ENCODE measurements around the gene UBAP2. TPM values are rescaled to one million over a fixed set of nuclear protein-coding genes. Genes with fewer than 3 reads are reported as not detected.
"Not testable (repeated sequence)": the region's sequence is repeated elsewhere in the genome, so short reads cannot be mapped to it uniquely, and the experiment has no call there.

Gene UBAP2
- total RNA-seq, 2 experiments from 2014 or later, result 24.7 to 26.5 TPM

DNA sequence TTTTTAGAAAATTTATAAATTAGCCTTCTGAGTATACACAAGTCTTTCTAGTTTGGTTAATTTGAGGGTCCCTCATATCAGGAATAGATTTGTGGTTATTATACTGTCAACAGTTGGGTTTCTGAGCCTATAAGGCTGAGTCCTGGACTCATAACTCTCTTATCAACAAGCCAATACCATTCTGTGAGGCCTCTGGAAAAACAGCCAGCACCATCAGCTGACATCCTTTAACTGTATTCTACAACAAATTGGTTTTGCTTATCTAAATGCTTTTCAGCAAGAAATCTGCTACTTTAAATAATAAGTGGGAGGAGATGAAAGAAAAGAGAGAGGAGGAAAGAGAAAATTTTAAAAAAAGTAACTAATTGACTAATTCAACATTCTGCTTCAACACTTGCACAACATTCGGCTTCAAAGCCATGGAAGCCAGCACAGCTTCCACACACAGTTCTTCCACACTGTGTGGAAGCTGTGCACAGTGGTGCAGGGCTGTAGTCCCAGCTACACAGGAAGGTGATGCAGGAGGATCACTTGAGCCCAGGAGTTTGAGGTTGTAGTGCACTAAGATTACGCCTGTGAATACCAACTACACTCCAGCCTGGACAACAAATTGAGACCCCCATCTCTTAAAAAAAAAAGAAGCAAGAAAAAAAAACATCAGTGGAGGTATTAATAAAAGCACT lies 84.5 kb downstream of the UBAP2 start:
- H3K27ac ChIP-seq (ENCODE audit: low read depth in 1 of 2, low read length in 2 of 2), result no peak overlapping the region
- H3K9me3 ChIP-seq (ENCODE audit: control insufficient read depth in 1 of 2, insufficient read depth in 1 of 2, low read length in 2 of 2), result no peaks in the 10 kb centered on the region
- TF ChIP-seq, protein P1, sequence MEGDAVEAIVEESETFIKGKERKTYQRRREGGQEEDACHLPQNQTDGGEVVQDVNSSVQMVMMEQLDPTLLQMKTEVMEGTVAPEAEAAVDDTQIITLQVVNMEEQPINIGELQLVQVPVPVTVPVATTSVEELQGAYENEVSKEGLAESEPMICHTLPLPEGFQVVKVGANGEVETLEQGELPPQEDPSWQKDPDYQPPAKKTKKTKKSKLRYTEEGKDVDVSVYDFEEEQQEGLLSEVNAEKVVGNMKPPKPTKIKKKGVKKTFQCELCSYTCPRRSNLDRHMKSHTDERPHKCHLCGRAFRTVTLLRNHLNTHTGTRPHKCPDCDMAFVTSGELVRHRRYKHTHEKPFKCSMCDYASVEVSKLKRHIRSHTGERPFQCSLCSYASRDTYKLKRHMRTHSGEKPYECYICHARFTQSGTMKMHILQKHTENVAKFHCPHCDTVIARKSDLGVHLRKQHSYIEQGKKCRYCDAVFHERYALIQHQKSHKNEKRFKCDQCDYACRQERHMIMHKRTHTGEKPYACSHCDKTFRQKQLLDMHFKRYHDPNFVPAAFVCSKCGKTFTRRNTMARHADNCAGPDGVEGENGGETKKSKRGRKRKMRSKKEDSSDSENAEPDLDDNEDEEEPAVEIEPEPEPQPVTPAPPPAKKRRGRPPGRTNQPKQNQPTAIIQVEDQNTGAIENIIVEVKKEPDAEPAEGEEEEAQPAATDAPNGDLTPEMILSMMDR (IDR thresholded peaks at IDR 0.05), result no peak
- H3K9me3 Mint-ChIP-seq, result no peaks in the 10 kb centered on the region
- intact Hi-C loops (cut with DNase I, micrococcal nuclease), result no loop called here
- ChIA-PET CTCF (no interaction called here), POLR2A (no interaction called here)
- no peak overlapping the region for H3K4me3 ChIP-seq (ENCODE audit: low read length)
- no peak overlapping the region for H3K27ac Mint-ChIP-seq
- peaks cover 52% of the 10 kb centered on the region for H3K36me3 Mint-ChIP-seq (ENCODE audit: low read depth)
- H3K27me3 ChIP-seq (ENCODE audit: control insufficient read depth in 1 of 2, insufficient read depth in 2 of 2, low read length in 2 of 2), result no peaks in the 10 kb centered on the region
- no peak for DNase-seq
- no peaks in the 10 kb centered on the region for H3K4me1 Mint-ChIP-seq (ENCODE audit: low read depth)
- no peaks in the 10 kb centered on the region for H3K4me1 ChIP-seq (ENCODE audit: insufficient read depth, low read length)
- H3K4me3 Mint-ChIP-seq, result no peak overlapping the region
- no peaks in the 10 kb centered on the region for H3K27me3 Mint-ChIP-seq
- ATAC-seq (ENCODE audit: poor library complexity), result no peak
- H3K36me3 ChIP-seq (ENCODE audit: insufficient read depth, low read length), result peaks cover 3% of the 10 kb centered on the region

DNA sequence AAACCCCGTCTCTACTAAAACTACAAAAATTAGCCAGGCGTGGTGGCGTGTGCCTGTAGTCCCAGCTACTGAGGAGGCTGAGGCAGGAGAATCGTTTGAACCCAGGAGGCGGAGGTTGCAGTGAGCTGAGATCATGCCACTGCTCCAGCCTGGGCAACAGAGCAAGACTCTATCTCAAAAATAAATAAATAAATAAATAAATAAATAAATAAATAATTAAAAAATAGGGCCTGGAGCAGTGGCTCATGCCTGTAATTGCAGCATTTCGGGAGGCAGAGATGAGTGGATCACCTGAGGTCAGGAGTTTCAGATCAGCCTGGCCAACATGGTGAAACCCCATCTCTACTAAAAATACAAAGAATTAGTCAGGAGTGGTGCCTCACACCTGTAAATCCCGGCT lies 86.2 kb downstream of the UBAP2 start:
- H3K27me3 Mint-ChIP-seq; intact Hi-C loops (cut with DNase I, micrococcal nuclease); POLR2A ChIA-PET; H3K4me1 ChIP-seq (ENCODE audit: insufficient read depth, low read length); H3K27ac ChIP-seq (ENCODE audit: low read depth in 1 of 2, low read length in 2 of 2); H3K27me3 ChIP-seq (ENCODE audit: control insufficient read depth in 1 of 2, insufficient read depth in 2 of 2, low read length in 2 of 2); H3K4me1 Mint-ChIP-seq (ENCODE audit: low read depth); H3K36me3 ChIP-seq (ENCODE audit: insufficient read depth, low read length); H3K4me3 ChIP-seq (ENCODE audit: low read length); H3K9me3 Mint-ChIP-seq; DNase-seq; CTCF ChIA-PET; H3K4me3 Mint-ChIP-seq; H3K9me3 ChIP-seq (ENCODE audit: control insufficient read depth in 1 of 2, insufficient read depth in 1 of 2, low read length in 2 of 2); ATAC-seq (ENCODE audit: poor library complexity); H3K27ac Mint-ChIP-seq: not testable (repeated sequence)
- H3K36me3 Mint-ChIP-seq (ENCODE audit: low read depth), result peaks cover 49% of the 10 kb centered on the region

DNA sequence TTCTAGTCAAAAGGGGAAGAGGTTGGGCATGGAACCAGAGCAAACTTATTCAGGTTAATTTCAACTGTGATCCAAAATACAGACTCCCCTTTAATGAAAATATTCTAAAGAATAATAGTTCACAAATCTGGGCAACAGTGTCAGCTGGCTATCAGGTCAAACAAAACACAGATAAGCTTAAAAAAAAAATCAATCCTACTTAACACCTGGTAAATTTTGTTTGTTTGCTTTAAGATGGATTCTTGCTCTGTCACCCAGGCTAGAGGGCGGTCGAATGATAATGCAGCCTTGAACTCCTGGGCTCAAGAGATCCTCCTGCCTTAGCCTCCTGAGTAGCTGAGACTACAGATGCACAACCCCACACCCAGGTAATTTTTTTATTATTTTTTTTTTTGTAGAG lies 89.0 kb downstream of the UBAP2 start:
- intact Hi-C loops (cut with DNase I, micrococcal nuclease), result no loop called here
- Mint-ChIP-seq H3K36me3 (ENCODE audit: low read depth) (peaks cover 61% of the 10 kb centered on the region), H3K4me1 (ENCODE audit: low read depth) (no peaks in the 10 kb centered on the region), H3K27ac (no peak overlapping the region), H3K27me3 (no peaks in the 10 kb centered on the region), H3K4me3 (no peak overlapping the region), H3K9me3 (no peaks in the 10 kb centered on the region)
- Histone ChIP-seq H3K27me3 (ENCODE audit: control insufficient read depth in 1 of 2, insufficient read depth in 2 of 2, low read length in 2 of 2) (no peaks in the 10 kb centered on the region), H3K9me3 (ENCODE audit: control insufficient read depth in 1 of 2, insufficient read depth in 1 of 2, low read length in 2 of 2) (no peaks in the 10 kb centered on the region), H3K27ac (ENCODE audit: low read depth in 1 of 2, low read length in 2 of 2) (no peak overlapping the region), H3K36me3 (ENCODE audit: insufficient read depth, low read length) (peaks cover 17% of the 10 kb centered on the region), H3K4me1 (ENCODE audit: insufficient read depth, low read length) (no peaks in the 10 kb centered on the region), H3K4me3 (ENCODE audit: low read length) (no peak overlapping the region)
- DNase-seq, result no peak
- ChIA-PET CTCF (no interaction called here), POLR2A (no interaction called here)
- no peak for ATAC-seq (ENCODE audit: poor library complexity)
- TF ChIP-seq, protein P1 (IDR thresholded peaks at IDR 0.05), result no peak

DNA sequence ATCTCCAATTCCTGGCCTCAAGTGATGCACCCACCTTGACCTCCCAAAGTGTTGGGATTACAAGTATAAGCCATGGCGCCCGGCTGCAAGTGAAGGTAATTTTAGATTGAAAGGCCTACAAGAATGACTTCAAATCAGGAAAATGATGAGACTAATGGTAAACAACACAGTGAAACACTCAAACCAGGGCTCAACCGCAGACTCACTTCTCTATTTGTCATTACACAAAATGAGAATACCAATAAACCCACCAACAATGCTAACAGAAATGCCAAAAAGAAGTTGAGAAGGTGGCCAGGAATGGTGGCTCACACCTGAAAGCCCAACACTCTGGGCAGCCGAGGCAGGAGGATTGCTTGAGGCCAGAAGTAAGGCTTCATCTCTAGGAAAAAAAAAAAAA lies 92.1 kb downstream of the UBAP2 start:
- Mint-ChIP-seq H3K27ac (no peak overlapping the region), H3K4me3 (no peak overlapping the region), H3K36me3 (ENCODE audit: low read depth) (peaks cover 69% of the 10 kb centered on the region), H3K9me3 (no peaks in the 10 kb centered on the region), H3K27me3 (no peaks in the 10 kb centered on the region), H3K4me1 (ENCODE audit: low read depth) (no peaks in the 10 kb centered on the region)
- H3K9me3 ChIP-seq (ENCODE audit: control insufficient read depth in 1 of 2, insufficient read depth in 1 of 2, low read length in 2 of 2), result no peaks in the 10 kb centered on the region
- H3K27me3 ChIP-seq (ENCODE audit: control insufficient read depth in 1 of 2, insufficient read depth in 2 of 2, low read length in 2 of 2), result no peaks in the 10 kb centered on the region
- ATAC-seq (ENCODE audit: poor library complexity), result no peak
- TF ChIP-seq, protein P1 (IDR thresholded peaks at IDR 0.05), result no peak
- no peak overlapping the region for H3K4me3 ChIP-seq (ENCODE audit: low read length)
- ChIA-PET CTCF (interaction anchor here (0.7 to 1.1 kb wide), 2 partner anchors 14 to 1530 kb away, joined by 3 to 4 read pairs; no protein-coding TSS in a partner anchor), POLR2A (no interaction called here)
- no peaks in the 10 kb centered on the region for H3K4me1 ChIP-seq (ENCODE audit: insufficient read depth, low read length)
- DNase-seq, result no peak
- peaks cover 34% of the 10 kb centered on the region for H3K36me3 ChIP-seq (ENCODE audit: insufficient read depth, low read length)
- intact Hi-C loops (cut with DNase I, micrococcal nuclease), result no loop called here
- no peak overlapping the region for H3K27ac ChIP-seq (ENCODE audit: low read depth in 1 of 2, low read length in 2 of 2)
